Calu3 (cell line): ENCODE data around the gene CLIC3. TPM values are rescaled to one million over a fixed set of nuclear protein-coding genes. Genes with fewer than 3 reads are reported as not detected.

Experiments
- BruUV-seq: library from RNA; stranded (reverse); fragments of 400-500 nt; replicated peaks from 2 replicates; lab custom pipeline; 2021; lab: Mats Ljungman, UMichigan
- CTCF ChIA-PET: fragments of 300-600 bp; sonication (Branson Sonifier 250); formaldehyde crosslinking; loops from one replicate; lab custom pipeline; 2022; ENCODE audit warnings: antibody characterized with exemption; lab: Charles Lee
- DNase-seq: peaks from one replicate; pipeline ENCODE4 v3.0.0; 2022
- H3K27ac Mint-ChIP-seq: one replicate; pipeline ENCODE4 v1.8.0; 2022; ENCODE audit warnings: mixed read lengths; ENCODE audit not compliant: unreplicated experiment
- H3K27me3 Mint-ChIP-seq: one replicate; pipeline ENCODE4 v1.8.0; 2022; ENCODE audit warnings: mixed read lengths; ENCODE audit not compliant: unreplicated experiment
- H3K36me3 Mint-ChIP-seq: one replicate; pipeline ENCODE4 v1.8.0; 2022; ENCODE audit warnings: mild to moderate bottlenecking, moderate library complexity, mixed read lengths; ENCODE audit not compliant: insufficient read depth, unreplicated experiment
- H3K4me1 Mint-ChIP-seq: one replicate; pipeline ENCODE4 v1.8.0; 2022; ENCODE audit warnings: mild to moderate bottlenecking, low read depth, mixed read lengths; ENCODE audit not compliant: unreplicated experiment
- H3K4me3 Mint-ChIP-seq: one replicate; pipeline ENCODE4 v1.8.0; 2022; ENCODE audit warnings: mild to moderate bottlenecking, low read depth, moderate library complexity, mixed read lengths; ENCODE audit not compliant: unreplicated experiment
- H3K9me3 Mint-ChIP-seq: one replicate; pipeline ENCODE4 v1.8.0; 2022; ENCODE audit warnings: low read depth, mixed read lengths; ENCODE audit not compliant: unreplicated experiment
- intact Hi-C: fragments of 100-400 bp; cut with micrococcal nuclease; formaldehyde crosslinking; loops from one replicate; pipeline ENCODE4 v1.10.0; 2022; ENCODE audit not compliant: unreplicated experiment
- total RNA-seq: library from RNA; stranded (reverse); gene quantifications from 2 replicates; pipeline ENCODE4 v1.2.3, GENCODE V29; 2022
- TF ChIP-seq, protein P1 (sequence below): fragments of 200-600 bp; IDR thresholded peaks from one replicate; pipeline ENCODE4 v1.8.0; 2022; ENCODE audit warnings: antibody characterized with exemption; ENCODE audit not compliant: unreplicated experiment

Gene CLIC3
- total RNA-seq, 1 experiment from 2014 or later = 0.35 TPM

DNA sequence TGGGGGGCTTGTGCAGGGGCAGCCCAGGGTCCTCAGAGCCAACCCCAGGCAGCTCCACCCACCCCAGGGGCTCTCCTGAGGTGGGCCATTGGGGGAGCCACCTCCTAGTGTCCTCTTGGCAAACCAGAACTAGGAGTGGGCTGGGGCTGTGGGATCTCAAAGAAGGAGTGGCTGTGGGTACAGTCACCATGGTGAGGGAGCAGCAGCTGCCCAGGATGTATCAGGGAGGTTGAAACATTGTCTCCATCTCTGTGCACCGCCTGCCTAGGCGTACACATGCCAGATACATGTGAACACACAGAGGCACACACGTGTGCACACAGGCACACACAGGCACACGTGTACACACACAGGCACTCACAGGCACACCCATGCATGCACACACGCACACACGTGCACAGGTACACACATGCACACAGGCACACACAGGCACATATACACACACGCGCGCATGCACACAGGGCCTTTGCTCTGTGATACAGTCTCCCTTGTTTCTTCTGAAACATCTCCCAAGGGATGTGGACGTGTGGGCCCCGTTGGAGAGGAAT, 33.6 kb downstream of the CLIC3 start:
- CTCF ChIA-PET = no interaction called here
- no TSS peak for BruUV-seq
- intact Hi-C loops = no loop called here
- no peak overlapping the region for H3K4me3 Mint-ChIP-seq
- TF ChIP-seq, protein P1, sequence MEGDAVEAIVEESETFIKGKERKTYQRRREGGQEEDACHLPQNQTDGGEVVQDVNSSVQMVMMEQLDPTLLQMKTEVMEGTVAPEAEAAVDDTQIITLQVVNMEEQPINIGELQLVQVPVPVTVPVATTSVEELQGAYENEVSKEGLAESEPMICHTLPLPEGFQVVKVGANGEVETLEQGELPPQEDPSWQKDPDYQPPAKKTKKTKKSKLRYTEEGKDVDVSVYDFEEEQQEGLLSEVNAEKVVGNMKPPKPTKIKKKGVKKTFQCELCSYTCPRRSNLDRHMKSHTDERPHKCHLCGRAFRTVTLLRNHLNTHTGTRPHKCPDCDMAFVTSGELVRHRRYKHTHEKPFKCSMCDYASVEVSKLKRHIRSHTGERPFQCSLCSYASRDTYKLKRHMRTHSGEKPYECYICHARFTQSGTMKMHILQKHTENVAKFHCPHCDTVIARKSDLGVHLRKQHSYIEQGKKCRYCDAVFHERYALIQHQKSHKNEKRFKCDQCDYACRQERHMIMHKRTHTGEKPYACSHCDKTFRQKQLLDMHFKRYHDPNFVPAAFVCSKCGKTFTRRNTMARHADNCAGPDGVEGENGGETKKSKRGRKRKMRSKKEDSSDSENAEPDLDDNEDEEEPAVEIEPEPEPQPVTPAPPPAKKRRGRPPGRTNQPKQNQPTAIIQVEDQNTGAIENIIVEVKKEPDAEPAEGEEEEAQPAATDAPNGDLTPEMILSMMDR = no peak
- H3K9me3 Mint-ChIP-seq = no peaks in the 10 kb centered on the region
- no peak overlapping the region for H3K27ac Mint-ChIP-seq
- DNase-seq = no peak
- H3K36me3 Mint-ChIP-seq = peaks cover 11% of the 10 kb centered on the region
- no peaks in the 10 kb centered on the region for H3K27me3 Mint-ChIP-seq
- H3K4me1 Mint-ChIP-seq = no peaks in the 10 kb centered on the region

DNA sequence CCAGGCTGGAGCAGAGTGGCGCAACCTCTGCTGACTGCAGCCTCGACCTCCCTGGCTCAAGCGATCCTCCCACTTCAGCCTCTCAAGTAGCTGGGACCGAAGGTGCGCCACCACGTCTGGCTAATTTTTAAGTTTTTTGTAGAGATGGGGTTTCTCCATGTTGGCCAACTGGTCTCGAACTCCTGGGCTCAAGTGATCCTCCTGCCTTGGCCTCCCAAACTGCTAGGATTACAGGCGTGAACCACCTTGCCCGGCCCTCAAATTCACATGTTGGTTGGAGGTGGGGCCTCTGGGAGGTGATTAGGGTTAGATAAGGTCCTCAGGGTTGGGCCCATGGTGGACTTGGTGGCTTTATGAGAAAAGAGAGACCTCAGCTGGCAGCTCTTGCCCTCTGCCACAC, 34.2 kb downstream of the CLIC3 start:
- no peaks in the 10 kb centered on the region for H3K4me1 Mint-ChIP-seq
- TF ChIP-seq, protein P1 = no peak
- no peak for DNase-seq
- BruUV-seq = no TSS peak
- H3K9me3 Mint-ChIP-seq = no peaks in the 10 kb centered on the region
- no peaks in the 10 kb centered on the region for H3K27me3 Mint-ChIP-seq
- intact Hi-C loops = no loop called here
- CTCF ChIA-PET = no interaction called here
- no peak overlapping the region for H3K4me3 Mint-ChIP-seq
- no peak overlapping the region for H3K27ac Mint-ChIP-seq
- peaks cover 11% of the 10 kb centered on the region for H3K36me3 Mint-ChIP-seq

DNA sequence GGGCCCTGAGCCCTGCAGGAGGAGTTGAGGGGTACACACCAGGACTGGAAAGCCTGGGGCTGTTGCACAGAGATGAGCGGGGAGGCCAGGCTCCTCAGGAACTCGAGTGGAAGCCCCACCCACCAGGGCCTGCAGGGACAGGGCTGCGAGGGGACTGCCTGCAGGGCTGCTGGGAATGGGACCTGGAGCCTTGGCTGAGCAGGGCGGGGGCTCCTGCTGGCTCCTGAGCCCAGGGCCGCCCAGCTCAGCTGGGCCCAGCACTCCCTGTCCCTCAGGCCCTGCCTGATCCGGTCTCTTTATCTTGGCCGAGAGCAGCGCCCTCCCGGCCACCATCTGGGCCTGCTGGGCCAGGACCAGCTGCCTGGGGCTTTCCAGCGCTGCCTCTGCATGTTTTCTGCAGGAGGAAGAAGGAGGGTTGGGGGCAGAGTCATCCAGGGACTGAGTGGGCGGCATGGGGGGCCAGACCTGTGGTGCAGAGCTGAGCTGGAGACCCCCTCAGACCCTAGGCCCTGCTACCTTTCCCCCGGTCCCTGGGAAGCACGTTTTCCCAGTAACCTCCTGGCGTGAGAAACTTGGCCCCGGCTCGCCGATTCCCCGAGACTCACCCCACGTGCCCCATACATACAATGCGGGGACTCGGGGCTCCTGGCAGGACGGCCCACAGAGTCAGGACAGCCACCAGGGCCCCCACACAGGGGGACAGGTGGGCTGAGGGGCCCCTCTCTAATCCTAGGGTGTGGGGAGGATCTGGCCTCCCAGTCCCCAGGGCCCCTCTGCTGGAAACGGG, 34.9 kb downstream of the CLIC3 start:
- peaks cover 11% of the 10 kb centered on the region for H3K36me3 Mint-ChIP-seq
- CTCF ChIA-PET = no interaction called here
- no TSS peak for BruUV-seq

DNA sequence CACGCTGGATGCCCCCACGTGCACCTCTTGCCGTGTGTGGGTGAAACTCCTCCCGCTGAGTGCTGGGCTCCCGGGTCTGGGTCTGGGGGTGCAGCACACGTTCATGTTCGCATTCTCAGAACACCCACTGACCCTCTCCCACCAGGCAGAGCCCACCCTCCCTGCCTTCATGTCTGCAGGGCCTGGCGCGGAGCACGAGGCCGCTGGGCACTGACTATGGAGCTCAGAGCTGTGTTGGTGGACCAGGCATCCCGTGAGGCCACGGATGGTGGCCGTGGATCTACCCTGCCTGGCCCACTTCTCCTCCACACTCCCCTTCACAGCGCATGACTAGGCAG, 35.5 kb downstream of the CLIC3 start:
- Mint-ChIP-seq H3K27me3 (no peaks in the 10 kb centered on the region), H3K4me3 (no peak overlapping the region), H3K36me3 (peaks cover 7% of the 10 kb centered on the region), H3K9me3 (no peaks in the 10 kb centered on the region), H3K27ac (no peak overlapping the region), H3K4me1 (no peaks in the 10 kb centered on the region)
- no peak for DNase-seq
- TF ChIP-seq, protein P1 = no peak
- intact Hi-C loops = no loop called here
- CTCF ChIA-PET = no interaction called here
- no TSS peak for BruUV-seq

More for the DNA sequence above, 34.9 kb downstream of the CLIC3 start:
- no peaks in the 10 kb centered on the region for H3K27me3 Mint-ChIP-seq
- H3K4me3 Mint-ChIP-seq = no peak overlapping the region
- no peak overlapping the region for H3K27ac Mint-ChIP-seq
- intact Hi-C loops = no loop called here
- no peaks in the 10 kb centered on the region for H3K9me3 Mint-ChIP-seq
- TF ChIP-seq, protein P1 = no peak
- no peak for DNase-seq
- no peaks in the 10 kb centered on the region for H3K4me1 Mint-ChIP-seq
